Measurements from ENCODE around the gene P2RX3.

Gene P2RX3

GRCh38 chr11:57345555-57346211 is 7.5 kb downstream of the P2RX3 start:
- Histone ChIP-seq H3K9ac (ENCODE audit: low read length in 5 of 5) (no peak overlapping the region), H3K4me3 (ENCODE audit: low read depth in 1 of 5, low read length in 5 of 5) (no peak overlapping the region), H3K27ac (ENCODE audit: low read depth, low read length) (no peak overlapping the region)

GRCh38 chr11:57347336-57347735 is 9.2 kb downstream of the P2RX3 start:
- Histone ChIP-seq H3K4me1 (ENCODE audit: control insufficient read depth in 5 of 5, insufficient read depth in 5 of 5, low read length in 5 of 5) (peaks cover 0 to 7% (median 6%) of the 10 kb centered on the region in 5 donors), H3K27me3 (ENCODE audit: control insufficient read depth in 5 of 5, insufficient read depth in 4 of 5, low read length in 5 of 5) (no peaks in the 10 kb centered on the region), H3K9me3 (ENCODE audit: control insufficient read depth in 5 of 5, low read length in 5 of 5) (no peaks in the 10 kb centered on the region), H3K36me3 (ENCODE audit: control insufficient read depth in 5 of 5, insufficient read depth in 5 of 5, low read length in 5 of 5) (peaks cover 0 to 2% (median 0%) of the 10 kb centered on the region in 5 donors), H3K27ac (ENCODE audit: low read depth, low read length) (no peak overlapping the region), H3K4me3 (ENCODE audit: low read depth in 1 of 5, low read length in 5 of 5) (no peak overlapping the region), H3K9ac (ENCODE audit: low read length in 5 of 5) (no peak overlapping the region)

More at GRCh38 chr11:57345555-57346211, 7.5 kb downstream of the P2RX3 start:
- H3K27me3 ChIP-seq (ENCODE audit: control insufficient read depth in 5 of 5, insufficient read depth in 4 of 5, low read length in 5 of 5): no peaks in the 10 kb centered on the region
- H3K36me3 ChIP-seq (ENCODE audit: control insufficient read depth in 5 of 5, insufficient read depth in 5 of 5, low read length in 5 of 5): no peaks in the 10 kb centered on the region
- no peaks in the 10 kb centered on the region for H3K9me3 ChIP-seq (ENCODE audit: control insufficient read depth in 5 of 5, low read length in 5 of 5)
- peaks cover 0 to 7% (median 6%) of the 10 kb centered on the region in 5 donors for H3K4me1 ChIP-seq (ENCODE audit: control insufficient read depth in 5 of 5, insufficient read depth in 5 of 5, low read length in 5 of 5)

DNA sequence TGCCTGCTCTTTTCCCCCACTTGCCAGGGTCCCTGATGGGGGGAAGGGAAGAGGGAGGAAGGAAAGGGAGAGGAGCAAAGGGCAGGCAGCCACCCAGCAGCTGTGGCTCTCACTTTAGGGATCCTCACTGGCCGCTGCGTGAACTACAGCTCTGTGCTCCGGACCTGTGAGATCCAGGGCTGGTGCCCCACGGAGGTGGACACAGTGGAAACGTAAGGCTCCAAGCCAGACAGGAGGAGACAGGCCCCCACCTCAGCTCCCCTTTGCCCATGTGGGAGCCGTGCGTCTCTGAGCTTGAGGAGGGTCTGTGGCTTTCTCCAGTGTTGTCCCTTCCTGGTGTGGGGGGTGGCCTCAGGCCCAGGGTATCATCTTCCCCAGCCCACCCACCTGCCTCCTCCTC is 9.9 kb downstream of the P2RX3 start:
- peaks cover 0 to 2% (median 0%) of the 10 kb centered on the region in 5 donors for H3K36me3 ChIP-seq (ENCODE audit: control insufficient read depth in 5 of 5, insufficient read depth in 5 of 5, low read length in 5 of 5)
- no peak overlapping the region for H3K27ac ChIP-seq (ENCODE audit: low read depth, low read length)
- no peak overlapping the region for H3K9ac ChIP-seq (ENCODE audit: low read length in 5 of 5)
- H3K4me3 ChIP-seq (ENCODE audit: low read depth in 1 of 5, low read length in 5 of 5): no peak overlapping the region
- H3K4me1 ChIP-seq (ENCODE audit: control insufficient read depth in 5 of 5, insufficient read depth in 5 of 5, low read length in 5 of 5): peaks cover 0 to 7% (median 6%) of the 10 kb centered on the region in 5 donors
- H3K27me3 ChIP-seq (ENCODE audit: control insufficient read depth in 5 of 5, insufficient read depth in 4 of 5, low read length in 5 of 5): no peaks in the 10 kb centered on the region
- H3K9me3 ChIP-seq (ENCODE audit: control insufficient read depth in 5 of 5, low read length in 5 of 5): no peaks in the 10 kb centered on the region

DNA sequence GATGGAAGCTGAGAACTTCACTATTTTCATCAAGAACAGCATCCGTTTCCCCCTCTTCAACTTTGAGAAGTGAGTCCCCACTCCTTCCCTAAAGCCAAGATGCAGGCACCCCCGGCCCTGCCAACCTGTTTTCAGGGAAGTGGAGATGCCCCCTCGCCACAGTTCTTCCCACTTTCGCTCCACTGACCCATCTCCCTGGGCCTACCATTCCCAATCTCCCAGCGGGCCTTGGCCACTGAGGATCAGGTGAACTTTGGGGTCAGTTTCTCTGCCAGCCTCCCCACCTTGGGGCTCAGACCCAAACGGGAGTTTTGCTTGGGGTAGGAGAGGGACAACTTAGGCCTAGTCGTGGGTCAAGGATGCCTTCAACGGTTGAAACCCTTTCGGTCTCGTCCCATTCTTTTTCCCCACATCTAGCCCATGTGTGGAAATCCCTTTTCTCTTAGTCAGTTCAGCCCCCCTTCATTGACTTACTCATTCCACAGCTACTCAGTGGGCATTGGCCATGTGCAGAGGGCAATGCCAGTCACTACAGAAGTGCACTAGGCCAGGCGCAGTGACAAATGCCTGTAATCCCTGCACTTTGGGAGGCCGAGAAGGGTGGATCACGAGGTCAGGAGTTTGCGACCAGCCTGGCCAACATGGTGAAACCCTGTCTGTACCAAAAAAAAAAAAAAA is 10.6 kb downstream of the P2RX3 start:
- no peak overlapping the region for H3K27ac ChIP-seq (ENCODE audit: low read depth, low read length)
- no peak overlapping the region for H3K4me3 ChIP-seq (ENCODE audit: low read depth in 1 of 5, low read length in 5 of 5)
- H3K27me3 ChIP-seq (ENCODE audit: control insufficient read depth in 5 of 5, insufficient read depth in 4 of 5, low read length in 5 of 5): no peaks in the 10 kb centered on the region
- peaks cover 0 to 7% (median 6%) of the 10 kb centered on the region in 5 donors for H3K4me1 ChIP-seq (ENCODE audit: control insufficient read depth in 5 of 5, insufficient read depth in 5 of 5, low read length in 5 of 5)
- H3K9me3 ChIP-seq (ENCODE audit: control insufficient read depth in 5 of 5, low read length in 5 of 5): no peaks in the 10 kb centered on the region
- no peak overlapping the region for H3K9ac ChIP-seq (ENCODE audit: low read length in 5 of 5)
- peaks cover 0 to 2% (median 0%) of the 10 kb centered on the region in 5 donors for H3K36me3 ChIP-seq (ENCODE audit: control insufficient read depth in 5 of 5, insufficient read depth in 5 of 5, low read length in 5 of 5)

- no peak overlapping the region for H3K9ac ChIP-seq (ENCODE audit: low read length in 5 of 5)
Observed at GRCh38 chr11:57349491-57350274, 11.5 kb downstream of the P2RX3 start.

GRCh38 chr11:57353036-57353435 is 14.9 kb downstream of the P2RX3 start:
- Histone ChIP-seq H3K4me1 (ENCODE audit: control insufficient read depth in 5 of 5, insufficient read depth in 5 of 5, low read length in 5 of 5) (peaks cover 0 to 10% (median 6%) of the 10 kb centered on the region in 5 donors), H3K27ac (ENCODE audit: low read depth, low read length) (no peak overlapping the region), H3K4me3 (ENCODE audit: low read depth in 1 of 5, low read length in 5 of 5) (no peak overlapping the region), H3K9ac (ENCODE audit: low read length in 5 of 5) (peak overlapping the region in 1 of 5 donors; percentile 42), H3K36me3 (ENCODE audit: control insufficient read depth in 5 of 5, insufficient read depth in 5 of 5, low read length in 5 of 5) (peaks cover 0 to 2% (median 0%) of the 10 kb centered on the region in 5 donors), H3K27me3 (ENCODE audit: control insufficient read depth in 5 of 5, insufficient read depth in 4 of 5, low read length in 5 of 5) (no peaks in the 10 kb centered on the region), H3K9me3 (ENCODE audit: control insufficient read depth in 5 of 5, low read length in 5 of 5) (no peaks in the 10 kb centered on the region)

More at GRCh38 chr11:57349491-57350274, 11.5 kb downstream of the P2RX3 start:
- H3K4me3 ChIP-seq (ENCODE audit: low read depth in 1 of 5, low read length in 5 of 5): peak overlapping the region in 2 of 5 donors; percentile 17 to 31
- peaks cover 0 to 7% (median 6%) of the 10 kb centered on the region in 5 donors for H3K4me1 ChIP-seq (ENCODE audit: control insufficient read depth in 5 of 5, insufficient read depth in 5 of 5, low read length in 5 of 5)
- no peak overlapping the region for H3K27ac ChIP-seq (ENCODE audit: low read depth, low read length)
- no peaks in the 10 kb centered on the region for H3K9me3 ChIP-seq (ENCODE audit: control insufficient read depth in 5 of 5, low read length in 5 of 5)
- peaks cover 0 to 2% (median 0%) of the 10 kb centered on the region in 5 donors for H3K36me3 ChIP-seq (ENCODE audit: control insufficient read depth in 5 of 5, insufficient read depth in 5 of 5, low read length in 5 of 5)
- H3K27me3 ChIP-seq (ENCODE audit: control insufficient read depth in 5 of 5, insufficient read depth in 4 of 5, low read length in 5 of 5): no peaks in the 10 kb centered on the region

DNA sequence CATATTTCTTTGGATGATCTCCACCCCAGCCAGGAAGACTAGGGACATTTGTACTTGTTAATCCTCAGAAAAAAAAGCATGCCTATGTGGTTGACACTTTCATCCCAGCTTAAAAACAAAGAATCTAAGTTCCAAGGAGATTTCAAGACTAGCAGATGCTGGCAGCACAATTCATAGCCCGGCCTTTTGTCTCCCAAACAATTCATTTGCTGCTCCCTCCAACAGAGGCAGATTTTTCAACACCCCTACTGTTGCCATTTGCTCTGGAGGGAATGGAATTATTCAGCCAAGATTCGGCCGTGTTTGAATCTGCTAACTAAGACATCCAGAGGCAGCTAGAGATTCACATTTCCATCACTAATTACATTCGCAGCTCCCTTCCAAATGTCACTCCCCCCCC is 15.3 kb downstream of the P2RX3 start:
- H3K27me3 ChIP-seq (ENCODE audit: control insufficient read depth in 5 of 5, insufficient read depth in 4 of 5, low read length in 5 of 5): no peaks in the 10 kb centered on the region
- H3K4me3 ChIP-seq (ENCODE audit: low read depth in 1 of 5, low read length in 5 of 5): no peak overlapping the region
- peaks cover 0 to 10% (median 6%) of the 10 kb centered on the region in 5 donors for H3K4me1 ChIP-seq (ENCODE audit: control insufficient read depth in 5 of 5, insufficient read depth in 5 of 5, low read length in 5 of 5)
- no peak overlapping the region for H3K9ac ChIP-seq (ENCODE audit: low read length in 5 of 5)
- no peak overlapping the region for H3K27ac ChIP-seq (ENCODE audit: low read depth, low read length)
- H3K9me3 ChIP-seq (ENCODE audit: control insufficient read depth in 5 of 5, low read length in 5 of 5): no peaks in the 10 kb centered on the region
- H3K36me3 ChIP-seq (ENCODE audit: control insufficient read depth in 5 of 5, insufficient read depth in 5 of 5, low read length in 5 of 5): peaks cover 0 to 2% (median 0%) of the 10 kb centered on the region in 5 donors

DNA sequence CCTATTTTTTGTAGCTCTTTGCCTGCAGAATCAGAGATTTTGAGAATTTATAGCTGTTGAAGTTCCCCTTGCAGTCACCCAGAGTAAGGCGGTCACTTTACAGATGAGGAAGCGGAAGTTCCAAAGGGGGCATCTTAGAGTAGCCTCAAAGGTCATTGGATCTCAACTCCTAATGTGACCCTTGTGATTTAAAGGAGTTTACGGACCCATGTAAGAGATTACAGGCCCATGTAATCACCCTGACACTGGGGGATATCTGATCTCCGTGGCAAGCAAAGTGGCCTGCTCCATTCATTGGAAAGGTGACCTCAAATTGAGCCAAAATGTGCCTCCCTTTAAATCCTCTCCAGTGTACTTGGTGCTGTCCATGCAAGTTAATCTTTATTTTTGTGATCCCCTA is 15.7 kb downstream of the P2RX3 start:
- no peak overlapping the region for H3K4me3 ChIP-seq (ENCODE audit: low read depth in 1 of 5, low read length in 5 of 5)
- H3K9me3 ChIP-seq (ENCODE audit: control insufficient read depth in 5 of 5, low read length in 5 of 5): no peaks in the 10 kb centered on the region
- H3K27ac ChIP-seq (ENCODE audit: low read depth, low read length): no peak overlapping the region
- peaks cover 0 to 2% (median 0%) of the 10 kb centered on the region in 5 donors for H3K36me3 ChIP-seq (ENCODE audit: control insufficient read depth in 5 of 5, insufficient read depth in 5 of 5, low read length in 5 of 5)
- no peaks in the 10 kb centered on the region for H3K27me3 ChIP-seq (ENCODE audit: control insufficient read depth in 5 of 5, insufficient read depth in 4 of 5, low read length in 5 of 5)
- no peak overlapping the region for H3K9ac ChIP-seq (ENCODE audit: low read length in 5 of 5)
- peaks cover 0 to 10% (median 6%) of the 10 kb centered on the region in 5 donors for H3K4me1 ChIP-seq (ENCODE audit: control insufficient read depth in 5 of 5, insufficient read depth in 5 of 5, low read length in 5 of 5)

GRCh38 chr11:57354699-57355098 is 16.5 kb downstream of the P2RX3 start:
- peaks cover 0 to 2% (median 0%) of the 10 kb centered on the region in 5 donors for H3K36me3 ChIP-seq (ENCODE audit: control insufficient read depth in 5 of 5, insufficient read depth in 5 of 5, low read length in 5 of 5)

More at GRCh38 chr11:57354699-57355098, 16.5 kb downstream of the P2RX3 start:
- Histone ChIP-seq H3K4me1 (ENCODE audit: control insufficient read depth in 5 of 5, insufficient read depth in 5 of 5, low read length in 5 of 5) (peaks cover 0 to 7% (median 3%) of the 10 kb centered on the region in 5 donors), H3K9ac (ENCODE audit: low read length in 5 of 5) (no peak overlapping the region), H3K4me3 (ENCODE audit: low read depth in 1 of 5, low read length in 5 of 5) (no peak overlapping the region), H3K9me3 (ENCODE audit: control insufficient read depth in 5 of 5, low read length in 5 of 5) (no peaks in the 10 kb centered on the region), H3K27me3 (ENCODE audit: control insufficient read depth in 5 of 5, insufficient read depth in 4 of 5, low read length in 5 of 5) (no peaks in the 10 kb centered on the region), H3K27ac (ENCODE audit: low read depth, low read length) (no peak overlapping the region)

Measured in subcutaneous abdominal adipose tissue (tissue), 5 donors.